Measurements from ENCODE around the gene HELZ.

DNA sequence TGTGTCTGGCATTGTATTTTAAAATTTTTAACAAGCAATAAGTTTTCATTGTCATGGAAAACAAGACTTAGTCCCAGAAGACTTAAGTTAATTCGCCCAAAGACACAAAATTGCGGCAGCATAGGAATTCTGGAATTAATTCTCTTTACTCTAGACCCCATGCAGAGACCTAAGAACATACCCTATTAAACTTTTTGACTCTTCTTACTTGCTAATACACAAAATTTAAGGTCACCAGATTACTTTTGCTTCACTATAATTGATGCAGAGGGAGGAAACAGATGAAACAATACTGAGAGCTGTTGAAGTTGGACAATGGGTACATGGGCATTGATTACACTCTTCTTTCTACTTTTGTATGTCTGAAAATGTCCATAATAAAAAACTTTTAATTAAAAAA lies 12.6 kb downstream of the HELZ start:
- TF ChIP-seq YY1 (IDR thresholded peaks at IDR 0.05; ENCODE audit: insufficient read depth, insufficient read length), result no peak
- no peak for TF ChIP-seq SUZ12 (IDR thresholded peaks at IDR 0.05; ENCODE audit: extremely low read depth, insufficient read depth, insufficient read length)

Data from NT2/D1 (cell line).